Heart left ventricle (tissue), 16 donors: Measurements from ENCODE around the gene ZNRF4. TPM values are rescaled to one million over a fixed set of nuclear protein-coding genes. Genes with fewer than 3 reads are reported as not detected.
"Not testable (repeated sequence)": the region's sequence is repeated elsewhere in the genome, so short reads cannot be mapped to it uniquely, and the experiment has no call there.

Source experiments
- ATAC-seq, 4 donors: fragments of 200-7000 bp; cut with Tn5 transposase; one replicate each; pipeline ENCODE4 v1.9.1; 2020 to 2022; ENCODE audit warnings: moderate library complexity in 4 of 4, mild to moderate bottlenecking in 3 of 4, moderate number of reproducible peaks in 1 of 4
- DNase-seq, 5 donors: peaks; one replicate each; pipeline ENCODE4 v3.0.0-alpha.2; 2020
- H3K27ac ChIP-seq, 12 donors: fragments of 200-600 bp; sonication (generic) in 4 of 12; one replicate each; pipeline versions ENCODE4 v1.5.0 to v1.8.0; 2016 to 2022; ENCODE audit warnings: mild to moderate bottlenecking in 2 of 12
- H3K27me3 ChIP-seq, 9 donors: fragments of 200-600 bp; sonication (generic) in 2 of 9; one replicate each; pipeline versions ENCODE4 v1.5.1 to v1.8.0; 2016 to 2022; ENCODE audit warnings: mild to moderate bottlenecking in 3 of 9
- H3K36me3 ChIP-seq, 9 donors: fragments of 200-600 bp; sonication (generic) in 2 of 9; one replicate each; pipeline versions ENCODE4 v1.5.0 to v1.8.0; 2018 to 2022; ENCODE audit warnings: mild to moderate bottlenecking in 2 of 9
- H3K4me1 ChIP-seq, 12 donors: fragments of 200-600 bp; sonication (generic) in 4 of 12; one replicate each; pipeline versions ENCODE4 v1.5.0 to v1.8.0; 2016 to 2022; ENCODE audit warnings: mild to moderate bottlenecking in 3 of 12
- H3K4me3 ChIP-seq, 12 donors: fragments of 200-600 bp; sonication (generic) in 4 of 12; one replicate each; pipeline versions ENCODE4 v1.5.0 to v1.8.0; 2017 to 2022; ENCODE audit warnings: mild to moderate bottlenecking in 9 of 12, moderate library complexity in 4 of 12
- H3K9me3 ChIP-seq, 12 donors: fragments of 200-600 bp; sonication (generic) in 4 of 12; one replicate each; pipeline versions ENCODE4 v1.5.0 to v1.8.0; 2016 to 2022; ENCODE audit warnings: mild to moderate bottlenecking in 1 of 12
- CTCF ChIP-seq, 12 donors: fragments of 200-600 bp; sonication (generic) in 4 of 12; IDR thresholded peaks; one replicate each; pipeline versions ENCODE4 v1.5.0 to v1.8.0; 2018 to 2022; ENCODE audit warnings: antibody characterized with exemption in 12 of 12, mild to moderate bottlenecking in 5 of 12
- POLR2A ChIP-seq, 2 donors: fragments of 450-650 bp; IDR thresholded peaks; one replicate each; pipeline ENCODE4 v1.6.1; 2017; ENCODE audit warnings: antibody characterized with exemption in 2 of 2, mild to moderate bottlenecking in 2 of 2, moderate library complexity in 2 of 2
- WGBS, 4 donors: extraction: QIAGEN DNeasy Blood & Tissue Kit in 2 of 4; methylation state at CpG; one replicate each; pipeline versions ENCODE4 v1.1.5 to v1.1.7; 2013 to 2018; 5-methylcytosine and 5-hydroxymethylcytosine counted together
- intact Hi-C, 10 donors: fragments of 100-400 bp; cut with DNase I; formaldehyde crosslinking; loops; one replicate each; pipeline versions ENCODE4 v1.11.1 to v1.14.2; 2022
- long read RNA-seq, 3 donors: library from polyadenylated mRNA; unstranded; transcript quantifications; one replicate each; pipeline ENCODE4 v2.0.0, GENCODE V29; 2020 to 2021
- polyA plus RNA-seq, 2 donors: library from polyadenylated mRNA; stranded (reverse); fragments of 200-250 nt; gene quantifications; one replicate each; pipeline ENCODE4 v1.2.3, GENCODE V29; 2013
- total RNA-seq, 9 donors: library from RNA; depleted of rRNA in 2 of 9; stranded (reverse); fragments of >200 nt in 2 of 9; fragmentation: NEBNext Ultra II Directional in 3 of 9; extraction: Animal tissue kit (Norgen Biotek cat#: 25700) in 3 of 9; gene quantifications; one replicate each; pipeline versions ENCODE4 v1.1.0 to v1.2.4, GENCODE V29; 2016 to 2023
- donor health status: ischemic (EF 13 %, LVEDD 7.1; RV severe dilation, severe dysfunction).
- donor health status: healthy with polysubstance abuse.
- donor health status: DM: no; HTN: yes; CAD: no.
- donor health status: DM: no; HTN: no; CAD: no.
- donor health status: ischemic (EF 25% LVEDD 6.9; RV normal size, moderate dysfunction).
- donor health status: ischemic (EF 25% LVEDD 5.7; RV mildly dilated, moderate dysfunction).
- donor health status: healthy.
- donor health status: DM: yes; HTN: yes; CAD: no.
- donor health status: ischemic (EF 35%, LVEDD 5.7; RV mildly dilated, moderate dysfunction).
- donor health status: nonischemic (EF 11% LVEDD 7.7; RV severe dilation, severe dysfunction).
- donor health status: DM: yes; HTN: yes; CAD: no.
- donor health status: PGD.
- donor health status: ischemic (EF 29% LVEDD 5.4; RV normal size, mild dysfunction).
- donor health status: nonischemic (EF 23%, LVEDD 6.1; RV moderate dilation, normal function).

The ZNRF4 gene
- not detected for total RNA-seq
- not detected for polyA plus RNA-seq
- long read RNA-seq, donor 1 = 0 reads
- long read RNA-seq, donor 2 = 0 reads
- long read RNA-seq, donor 3 = 0 reads

DNA sequence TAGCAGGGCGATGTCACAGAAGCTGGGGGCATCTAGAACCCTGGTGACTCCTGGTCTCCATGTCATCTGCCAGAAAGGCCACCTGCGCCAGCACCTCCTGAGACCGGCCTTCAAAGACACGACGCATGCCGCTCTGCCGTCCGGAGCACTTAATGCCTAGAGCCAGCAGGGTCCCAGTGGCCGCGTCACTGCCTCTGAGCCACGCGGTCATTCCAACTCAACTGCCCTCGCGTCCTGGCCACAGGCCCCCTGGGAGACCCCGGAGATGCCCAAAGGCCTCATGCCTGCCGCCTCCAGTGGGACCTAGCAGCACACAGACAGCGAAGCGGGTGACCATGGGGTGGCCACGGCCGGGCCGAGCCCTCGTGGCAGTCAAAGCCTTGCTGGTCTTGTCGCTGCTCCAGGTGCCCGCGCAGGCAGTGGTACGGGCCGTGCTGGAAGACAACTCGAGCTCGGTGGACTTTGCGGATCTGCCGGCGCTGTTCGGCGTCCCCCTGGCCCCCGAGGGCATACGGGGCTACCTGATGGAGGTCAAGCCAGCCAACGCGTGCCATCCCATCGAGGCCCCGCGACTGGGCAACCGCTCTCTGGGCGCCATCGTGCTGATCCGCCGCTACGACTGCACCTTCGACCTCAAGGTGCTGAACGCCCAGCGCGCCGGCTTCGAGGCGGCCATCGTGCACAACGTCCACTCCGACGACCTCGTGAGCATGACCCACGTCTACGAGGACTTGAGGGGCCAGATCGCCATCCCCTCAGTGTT, at the start of gene ZNRF4:
TSS of gene ZNRF4 (plus strand) at position 51 of the 763 bp plus-strand sequence. CDS start at position 126, 75 bp downstream.
- intact Hi-C loops = no loop called here
- Histone ChIP-seq H3K4me3 (no peak within 1 kb of the TSS), H3K4me1 (no peaks in the 10 kb centered on the region), H3K9me3 (peaks cover 0 to 5% (median 0%) of the 10 kb centered on the region in 12 donors), H3K27ac (no peak within 1 kb of the TSS), H3K27me3 (peaks cover 0 to 11% (median 0%) of the 10 kb centered on the region in 9 donors), H3K36me3 (no peaks in the 10 kb centered on the region)
- DNase-seq (no peak), ATAC-seq (no peak)
- WGBS, 4 donors = 91 to 95% (median 92%) methylated on average over 38 to 62 of the region's 62 CpGs
- TF ChIP-seq POLR2A (IDR thresholded peaks at IDR 0.05) (no peak), CTCF (IDR thresholded peaks at IDR 0.05) (no peak)

DNA sequence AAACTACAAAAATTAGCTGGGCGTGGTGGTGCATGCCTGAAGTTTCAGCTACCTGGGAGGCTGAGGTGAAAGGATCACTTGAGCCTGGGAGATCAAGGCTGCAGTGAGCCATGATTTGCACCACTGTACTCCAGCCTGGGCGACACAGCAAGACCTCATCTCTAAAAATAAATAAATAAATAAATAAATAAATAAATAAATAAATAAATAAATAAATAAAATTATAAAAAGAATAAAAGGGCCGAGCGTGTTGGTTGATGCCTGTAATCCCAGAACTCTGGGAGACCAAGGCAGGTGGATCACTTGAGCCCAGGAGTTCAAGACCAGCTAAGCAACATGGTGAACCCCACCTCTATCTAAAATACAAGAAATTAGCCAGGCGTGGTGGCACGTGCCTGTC, 49.0 kb upstream of the ZNRF4 start:
- peaks cover 0 to 15% (median 0%) of the 10 kb centered on the region in 9 donors for H3K27me3 ChIP-seq
- H3K4me3 ChIP-seq, intact Hi-C loops, H3K4me1 ChIP-seq, H3K27ac ChIP-seq, DNase-seq, H3K36me3 ChIP-seq, ATAC-seq: not testable (repeated sequence)
- peaks cover 0 to 11% (median 0%) of the 10 kb centered on the region in 12 donors for H3K9me3 ChIP-seq
- WGBS, 4 donors = 70 to 93% (median 85%) methylated on average over 6 of the region's 6 CpGs

DNA sequence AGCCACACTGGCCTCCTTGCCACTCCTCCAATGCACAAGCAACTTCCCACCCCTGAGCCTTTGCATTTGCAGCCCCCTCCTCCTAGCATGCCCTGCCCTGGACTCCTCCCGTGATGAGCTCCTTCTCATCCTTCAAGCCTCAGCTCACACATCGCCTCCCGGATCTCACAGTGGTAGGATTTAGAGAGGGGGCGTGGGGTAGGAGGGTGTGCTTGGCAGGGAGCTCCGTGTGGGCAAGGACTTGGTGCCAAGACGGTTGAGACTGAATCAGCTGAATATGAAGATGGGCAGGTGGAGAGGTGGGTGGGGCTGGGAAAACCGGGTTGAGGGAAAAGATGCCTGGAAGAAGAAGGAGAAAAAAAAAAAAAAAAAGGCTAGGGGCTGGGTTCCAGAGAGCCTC, 48.4 kb upstream of the ZNRF4 start:
- Histone ChIP-seq H3K27ac (no peak overlapping the region), H3K36me3 (no peaks in the 10 kb centered on the region), H3K27me3 (peaks cover 0 to 15% (median 0%) of the 10 kb centered on the region in 9 donors), H3K9me3 (peaks cover 0 to 11% (median 0%) of the 10 kb centered on the region in 12 donors), H3K4me3 (no peak overlapping the region), H3K4me1 (no peaks in the 10 kb centered on the region)
- intact Hi-C loops = no loop called here
- no peak for TF ChIP-seq POLR2A (IDR thresholded peaks at IDR 0.05)
- no peak for TF ChIP-seq CTCF (IDR thresholded peaks at IDR 0.05)
- 58 to 69% (median 64%) methylated on average over 7 of the region's 7 CpGs for WGBS, 4 donors
- ATAC-seq = no peak
- no peak for DNase-seq

GRCh38 chr19:5407356-5407755, 47.9 kb upstream of the ZNRF4 start:
- Histone ChIP-seq H3K4me1 (no peaks in the 10 kb centered on the region), H3K27me3 (peaks cover 0 to 15% (median 0%) of the 10 kb centered on the region in 9 donors), H3K36me3 (no peaks in the 10 kb centered on the region), H3K9me3 (peaks cover 0 to 11% (median 0%) of the 10 kb centered on the region in 12 donors), H3K4me3 (no peak overlapping the region), H3K27ac (no peak overlapping the region)
- WGBS, 4 donors = 29 to 40% (median 36%) methylated on average over 4 of the region's 4 CpGs
- no peak for TF ChIP-seq POLR2A (IDR thresholded peaks at IDR 0.05)
- TF ChIP-seq CTCF (IDR thresholded peaks at IDR 0.05) = no peak
- intact Hi-C loops = no loop called here
- ATAC-seq = no peak
- DNase-seq = no peak
